Fibroblast of the aortic adventitia (primary cell): ENCODE measurements around the gene BRK1. TPM values are rescaled to one million over a fixed set of nuclear protein-coding genes. Genes with fewer than 3 reads are reported as not detected.

Source experiments
- DNase-seq: peaks from one replicate; pipeline ENCODE4 v3.0.0-alpha.2; 2010; ENCODE audit warnings: low read depth
- H3K4me3 ChIP-seq: 2 replicates; pipeline ENCODE4 v1.5.1; 2011; ENCODE audit warnings: low read depth, mild to moderate bottlenecking, control low read depth, low read length, moderate library complexity
- CTCF ChIP-seq: IDR thresholded peaks from 2 replicates; pipeline ENCODE4 v1.5.1; 2011; ENCODE audit warnings: mild to moderate bottlenecking, low read length, control low read depth, inconsistent platforms; ENCODE audit not compliant: insufficient read depth
- total RNA-seq: library from RNA; depleted of rRNA; stranded (reverse); fragments of >200 nt; gene quantifications from 2 replicates; pipeline ENCODE4 v1.2.3, GENCODE V29; 2012; ENCODE audit warnings: low replicate concordance

BRK1 gene
- total RNA-seq, 1 donor, result 172 TPM

GRCh38 chr3:10093678-10094077 is 21.8 kb upstream of the BRK1 start:
- DNase-seq, result no peak
- no peak for TF ChIP-seq CTCF
- H3K4me3 ChIP-seq, result no peak overlapping the region

- TF ChIP-seq CTCF, result no peak
- H3K4me3 ChIP-seq, result no peak overlapping the region
- DNase-seq, result no peak
Measured at GRCh38 chr3:10099041-10099440, 16.4 kb upstream of the BRK1 start.

GRCh38 chr3:10106919-10107318 is 8.6 kb upstream of the BRK1 start:
- no peak overlapping the region for H3K4me3 ChIP-seq
- no peak for DNase-seq

GRCh38 chr3:10108091-10108490 is 7.4 kb upstream of the BRK1 start, which contains the start of gene FANCD2OS:
FANCD2OS (minus strand) TSS chr3:10108255; CDS start chr3:10104774, 3,481 bp downstream.
- no peak within 1 kb of the TSS for H3K4me3 ChIP-seq
- no peak for TF ChIP-seq CTCF
- no peak for DNase-seq

More at GRCh38 chr3:10106919-10107318, 8.6 kb upstream of the BRK1 start:
- TF ChIP-seq CTCF, result no peak

GRCh38 chr3:10116138-10116460 is 624 bp downstream of the BRK1 start:
- TF ChIP-seq CTCF, result no peak
- peak overlapping the region; percentile 100 for H3K4me3 ChIP-seq
- DNase-seq, result no peak

GRCh38 chr3:10116928-10117327 is 1.5 kb downstream of the BRK1 start:
- no peak for TF ChIP-seq CTCF
- H3K4me3 ChIP-seq, result peak overlapping the region; percentile 100
- no peak for DNase-seq

- H3K4me3 ChIP-seq, result no peak overlapping the region
- no peak for TF ChIP-seq CTCF
- DNase-seq, result no peak
Measured at GRCh38 chr3:10119376-10119775, 3.9 kb downstream of the BRK1 start.
